HepG2 (cell line): ENCODE measurements around the gene LTBR. TPM values are rescaled to one million over a fixed set of nuclear protein-coding genes. Genes with fewer than 3 reads are reported as not detected.

Source experiments
- ATAC-seq: fragments of 200-7000 bp; cut with Tn5 transposase; 3 replicates; pipeline ENCODE4 v1.9.1; 2020; ENCODE audit warnings: mild to moderate bottlenecking, moderate library complexity
- BruUV-seq: library from RNA; stranded (reverse); fragments of 400-500 nt; replicated peaks from 2 replicates; lab custom pipeline; 2021; lab: Mats Ljungman, UMichigan
- CTCF ChIA-PET: fragments of 300-600 bp; formaldehyde crosslinking; extraction: SDS; loops from one replicate; lab custom pipeline; 2021; ENCODE audit warnings: low total read pairs, inconsistent platforms, low intra/inter-chr PET ratio; lab: Yijun Ruan, JAX
- POLR2A ChIA-PET: fragments of 350-600 bp; sonication (Branson Sonifier 250); formaldehyde crosslinking; loops from one replicate; lab custom pipeline; 2020; ENCODE audit warnings: antibody characterized with exemption, inconsistent platforms; lab: Yijun Ruan, JAX
- DNase-seq: peaks from one replicate; pipeline ENCODE4 v3.0.0-alpha.2; 2015; ENCODE audit warnings: low spot score
- FAIRE-seq: peaks from 3 replicates; lab custom pipeline; 2011; peaks lifted over from hg19 to GRCh38; lab: Jason Lieb, UNC
- H2AFZ ChIP-seq: one replicate; pipeline ENCODE4 v1.6.1; 2011; ENCODE audit warnings: low read length, inconsistent platforms
- H3K27ac ChIP-seq: fragments of 300-600 bp; 3 replicates; pipeline ENCODE4 v1.8.0; 2011; ENCODE audit warnings: mixed run types, mild to moderate bottlenecking, mixed read lengths, low read length, inconsistent platforms; ENCODE audit not compliant: insufficient read depth; ENCODE audit errors: extremely low read length
- H3K27me3 ChIP-seq, 2 experiments: fragments of 200-600 bp in 1 of 2; 2 replicates in 1 of 2; 3 replicates in 1 of 2; pipeline versions ENCODE4 v1.6.0 to v1.8.0; 2011; ENCODE audit warnings: low read length in 2 of 2, mild to moderate bottlenecking in 2 of 2, moderate library complexity in 2 of 2, inconsistent platforms in 1 of 2; ENCODE audit not compliant: insufficient read depth in 2 of 2, control insufficient read depth in 1 of 2
- H3K36me3 ChIP-seq, 2 experiments: fragments of 200-600 bp in 1 of 2; replicated peaks in 1 of 2; 2 replicates in 1 of 2; 3 replicates in 1 of 2; pipeline versions ENCODE4 v1.5.1 to v1.8.0; 2011; ENCODE audit warnings: low read length in 2 of 2, inconsistent platforms in 1 of 2; ENCODE audit not compliant: insufficient read depth in 2 of 2, control insufficient read depth in 1 of 2
- H3K4me1 ChIP-seq: 2 replicates; pipeline ENCODE4 v1.5.1; 2012; ENCODE audit warnings: low read length, inconsistent platforms; ENCODE audit not compliant: insufficient read depth
- H3K4me2 ChIP-seq: 2 replicates; pipeline ENCODE4 v1.6.0; 2011; ENCODE audit warnings: low read depth, low read length, inconsistent platforms
- H3K4me3 ChIP-seq, 3 experiments: fragments of 200-600 bp in 1 of 3; sonication (generic), shearing (Covaris generic) in 1 of 3; replicated peaks in 1 of 3; 2 replicates each; pipeline ENCODE4 v1.5.1; 2011 to 2016; ENCODE audit warnings: low read length in 3 of 3, inconsistent platforms in 2 of 3, low read depth in 2 of 3, mild to moderate bottlenecking in 2 of 3, control low read depth in 1 of 3, mixed read lengths in 1 of 3; ENCODE audit not compliant: insufficient read depth in 1 of 3
- H3K79me2 ChIP-seq: one replicate; pipeline ENCODE4 v1.6.1; 2011; ENCODE audit warnings: low read length, inconsistent platforms; ENCODE audit not compliant: insufficient read depth
- H3K9ac ChIP-seq: 2 replicates; pipeline ENCODE4 v1.6.0; 2011; ENCODE audit warnings: mild to moderate bottlenecking, low read depth, low read length, inconsistent platforms; ENCODE audit not compliant: insufficient read depth
- H3K9me3 ChIP-seq: 2 replicates; pipeline ENCODE4 v1.5.1; 2012; ENCODE audit warnings: mild to moderate bottlenecking, low read length
- H4K20me1 ChIP-seq: 2 replicates; pipeline ENCODE4 v1.6.0; 2011; ENCODE audit warnings: inconsistent platforms, mild to moderate bottlenecking, low read length, moderate library complexity; ENCODE audit not compliant: insufficient read depth
- TOE1 ChIP-seq: sonication (generic); formaldehyde crosslinking; IDR thresholded peaks from 2 replicates; pipeline ENCODE4 v1.4.0; 2020; ENCODE audit warnings: mild to moderate bottlenecking, missing genetic modification reagents
- ZKSCAN8 ChIP-seq: IDR thresholded peaks from 2 replicates; pipeline ENCODE4 v1.6.1; 2016; ENCODE audit warnings: borderline replicate concordance, missing genetic modification reagents, missing compliant biosample characterization
- WGBS: methylation state at CpG from one replicate; pipeline ENCODE4 v1.1.6; 2017; ENCODE audit warnings: low lambda C conversion rate; 5-methylcytosine and 5-hydroxymethylcytosine counted together
- in situ Hi-C: cut with HindIII; loops from 2 replicates; pipeline ENCODE4 v1.10.0; 2017; ENCODE audit warnings: low pct_unique_long_range_greater_than_20kb; ENCODE audit not compliant: extremely low pct_ligation_motif_present
- intact Hi-C: fragments of 100-400 bp; cut with micrococcal nuclease; formaldehyde crosslinking; loops from one replicate; pipeline ENCODE4 v1.10.0; 2022; ENCODE audit not compliant: unreplicated experiment
- polyA plus RNA-seq, 8 experiments: library from polyadenylated mRNA; depleted of rRNA in 3 of 8; stranded (reverse) in 7 of 8; unstranded in 1 of 8; fragments of >200 nt; fragmentation: Illumina TruSeq in 4 of 8; extraction: Trizol in 4 of 8; gene quantifications; 2 replicates each; pipeline versions ENCODE4 v1.2.1 to v1.2.3, GENCODE V29; 2011 to 2016; ENCODE audit warnings: low read depth in 4 of 8, missing spikeins in 1 of 8, mixed read lengths in 1 of 8; ENCODE audit not compliant: insufficient read depth in 1 of 8
- total RNA-seq, 5 experiments: library from RNA; depleted of rRNA; stranded (reverse); fragments of >200 nt; fragmentation: Illumina TruSeq; extraction: Trizol; gene quantifications; 2 replicates each; pipeline ENCODE4 v1.2.3, GENCODE V29; 2016; ENCODE audit warnings: low read depth in 1 of 5
- TF ChIP-seq, protein P1 (sequence below): sonication (generic); formaldehyde crosslinking; IDR thresholded peaks from 2 replicates; pipeline ENCODE4 v1.8.0; 2022; ENCODE audit warnings: missing genetic modification reagents, mild to moderate bottlenecking, moderate library complexity, borderline replicate concordance
- TF ChIP-seq, protein P2 (sequence below): sonication (generic); formaldehyde crosslinking; IDR thresholded peaks from 2 replicates; pipeline ENCODE4 v1.8.0; 2022; ENCODE audit warnings: low read depth, missing genetic modification reagents
- TF ChIP-seq, protein P3 (sequence below): sonication (generic); formaldehyde crosslinking; IDR thresholded peaks from 2 replicates; pipeline ENCODE4 v1.4.0; 2020; ENCODE audit warnings: missing genetic modification reagents, mild to moderate bottlenecking, borderline replicate concordance
- TF ChIP-seq, protein P4 (sequence below): sonication (generic); formaldehyde crosslinking; IDR thresholded peaks from 2 replicates; pipeline ENCODE4 v1.4.0; 2020; ENCODE audit warnings: mild to moderate bottlenecking, missing genetic modification reagents
- TF ChIP-seq, protein P5 (sequence below): IDR thresholded peaks from 2 replicates; pipeline ENCODE4 v1.6.1; 2012; ENCODE audit warnings: low read depth, low read length, improper control_type of control experiment
- TF ChIP-seq, protein P6 (sequence below): sonication (generic); formaldehyde crosslinking; IDR thresholded peaks from 2 replicates; pipeline ENCODE4 v1.8.0; 2022; ENCODE audit warnings: missing genetic modification reagents, low read depth, mild to moderate bottlenecking, borderline replicate concordance

LTBR gene
- total and polyA plus RNA-seq, 2 of the 13 experiments (the other 11 are each of a cell fraction or from before 2014, with no cell fraction given) = 31.4 to 34.8 TPM

DNA sequence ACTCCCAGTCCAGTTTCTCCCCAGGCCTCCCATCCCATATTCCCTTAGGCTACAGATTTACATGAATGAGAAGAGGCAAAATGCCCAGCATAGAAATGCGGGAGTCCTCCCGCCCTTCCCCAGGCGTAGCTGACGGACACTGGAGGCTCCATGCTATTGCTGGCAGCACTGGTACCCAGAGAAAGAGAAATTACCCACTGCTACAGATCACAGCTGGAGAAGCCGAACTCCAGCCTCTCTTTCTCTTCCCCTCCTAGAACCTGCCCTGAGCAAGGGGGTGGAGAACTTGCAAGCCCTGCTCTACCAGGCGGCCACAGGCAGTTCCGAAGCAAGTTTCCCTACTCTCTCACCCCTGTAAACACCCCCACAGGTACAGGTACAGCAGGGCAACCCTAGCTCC, 3.6 kb downstream of the LTBR start:
- in situ Hi-C loops = no loop called here
- Histone ChIP-seq H3K4me2 (no peak overlapping the region), H3K4me1 (peaks cover 64% of the 10 kb centered on the region), H3K27me3 (no peaks in the 10 kb centered on the region; a peak in 1 of 5 replicates), H2AFZ (no peak overlapping the region), H3K9ac (no peak overlapping the region), H3K9me3 (no peaks in the 10 kb centered on the region), H3K4me3 (no peak overlapping the region), H3K27ac (no peak overlapping the region), H3K36me3 (peaks cover 17 to 44% of the 10 kb centered on the region in 2 experiments)
- DNase-seq = no peak
- CTCF ChIA-PET = no interaction called here
- no TSS peak for BruUV-seq
- POLR2A ChIA-PET = interaction anchor here (1.0 kb wide), 1 partner anchor 24 kb away, joined by 4 read pairs; no protein-coding TSS in a partner anchor
- whole genome bisulfite sequencing = 96% methylated on average over 7 of the region's 7 CpGs
- TF ChIP-seq, protein P1, sequence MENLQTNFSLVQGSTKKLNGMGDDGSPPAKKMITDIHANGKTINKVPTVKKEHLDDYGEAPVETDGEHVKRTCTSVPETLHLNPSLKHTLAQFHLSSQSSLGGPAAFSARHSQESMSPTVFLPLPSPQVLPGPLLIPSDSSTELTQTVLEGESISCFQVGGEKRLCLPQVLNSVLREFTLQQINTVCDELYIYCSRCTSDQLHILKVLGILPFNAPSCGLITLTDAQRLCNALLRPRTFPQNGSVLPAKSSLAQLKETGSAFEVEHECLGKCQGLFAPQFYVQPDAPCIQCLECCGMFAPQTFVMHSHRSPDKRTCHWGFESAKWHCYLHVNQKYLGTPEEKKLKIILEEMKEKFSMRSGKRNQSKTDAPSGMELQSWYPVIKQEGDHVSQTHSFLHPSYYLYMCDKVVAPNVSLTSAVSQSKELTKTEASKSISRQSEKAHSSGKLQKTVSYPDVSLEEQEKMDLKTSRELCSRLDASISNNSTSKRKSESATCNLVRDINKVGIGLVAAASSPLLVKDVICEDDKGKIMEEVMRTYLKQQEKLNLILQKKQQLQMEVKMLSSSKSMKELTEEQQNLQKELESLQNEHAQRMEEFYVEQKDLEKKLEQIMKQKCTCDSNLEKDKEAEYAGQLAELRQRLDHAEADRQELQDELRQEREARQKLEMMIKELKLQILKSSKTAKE = no peak
- TF ChIP-seq ZKSCAN8 (CRISPR knock-in tag) (no peak), TOE1 (CRISPR knock-in tag) (no peak)
- TF ChIP-seq, protein P2, sequence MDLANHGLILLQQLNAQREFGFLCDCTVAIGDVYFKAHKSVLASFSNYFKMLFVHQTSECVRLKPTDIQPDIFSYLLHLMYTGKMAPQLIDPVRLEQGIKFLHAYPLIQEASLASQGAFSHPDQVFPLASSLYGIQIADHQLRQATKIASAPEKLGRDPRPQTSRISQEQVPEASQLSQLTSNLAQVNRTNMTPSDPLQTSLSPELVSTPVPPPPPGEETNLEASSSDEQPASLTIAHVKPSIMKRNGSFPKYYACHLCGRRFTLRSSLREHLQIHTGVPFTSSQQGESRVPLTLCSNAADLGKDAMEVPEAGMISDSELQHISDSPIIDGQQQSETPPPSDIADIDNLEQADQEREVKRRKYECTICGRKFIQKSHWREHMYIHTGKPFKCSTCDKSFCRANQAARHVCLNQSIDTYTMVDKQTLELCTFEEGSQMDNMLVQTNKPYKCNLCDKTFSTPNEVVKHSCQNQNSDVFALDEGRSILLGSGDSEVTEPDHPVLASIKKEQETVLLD (CRISPR knock-in tag) = no peak
- TF ChIP-seq, protein P3, sequence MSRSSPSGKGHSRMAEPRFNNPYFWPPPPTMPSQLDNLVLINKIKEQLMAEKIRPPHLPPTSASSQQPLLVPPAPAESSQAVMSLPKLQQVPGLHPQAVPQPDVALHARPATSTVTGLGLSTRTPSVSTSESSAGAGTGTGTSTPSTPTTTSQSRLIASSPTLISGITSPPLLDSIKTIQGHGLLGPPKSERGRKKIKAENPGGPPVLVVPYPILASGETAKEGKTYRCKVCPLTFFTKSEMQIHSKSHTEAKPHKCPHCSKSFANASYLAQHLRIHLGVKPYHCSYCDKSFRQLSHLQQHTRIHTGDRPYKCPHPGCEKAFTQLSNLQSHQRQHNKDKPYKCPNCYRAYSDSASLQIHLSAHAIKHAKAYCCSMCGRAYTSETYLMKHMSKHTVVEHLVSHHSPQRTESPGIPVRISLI (CRISPR knock-in tag) = no peak
- TF ChIP-seq, protein P4, sequence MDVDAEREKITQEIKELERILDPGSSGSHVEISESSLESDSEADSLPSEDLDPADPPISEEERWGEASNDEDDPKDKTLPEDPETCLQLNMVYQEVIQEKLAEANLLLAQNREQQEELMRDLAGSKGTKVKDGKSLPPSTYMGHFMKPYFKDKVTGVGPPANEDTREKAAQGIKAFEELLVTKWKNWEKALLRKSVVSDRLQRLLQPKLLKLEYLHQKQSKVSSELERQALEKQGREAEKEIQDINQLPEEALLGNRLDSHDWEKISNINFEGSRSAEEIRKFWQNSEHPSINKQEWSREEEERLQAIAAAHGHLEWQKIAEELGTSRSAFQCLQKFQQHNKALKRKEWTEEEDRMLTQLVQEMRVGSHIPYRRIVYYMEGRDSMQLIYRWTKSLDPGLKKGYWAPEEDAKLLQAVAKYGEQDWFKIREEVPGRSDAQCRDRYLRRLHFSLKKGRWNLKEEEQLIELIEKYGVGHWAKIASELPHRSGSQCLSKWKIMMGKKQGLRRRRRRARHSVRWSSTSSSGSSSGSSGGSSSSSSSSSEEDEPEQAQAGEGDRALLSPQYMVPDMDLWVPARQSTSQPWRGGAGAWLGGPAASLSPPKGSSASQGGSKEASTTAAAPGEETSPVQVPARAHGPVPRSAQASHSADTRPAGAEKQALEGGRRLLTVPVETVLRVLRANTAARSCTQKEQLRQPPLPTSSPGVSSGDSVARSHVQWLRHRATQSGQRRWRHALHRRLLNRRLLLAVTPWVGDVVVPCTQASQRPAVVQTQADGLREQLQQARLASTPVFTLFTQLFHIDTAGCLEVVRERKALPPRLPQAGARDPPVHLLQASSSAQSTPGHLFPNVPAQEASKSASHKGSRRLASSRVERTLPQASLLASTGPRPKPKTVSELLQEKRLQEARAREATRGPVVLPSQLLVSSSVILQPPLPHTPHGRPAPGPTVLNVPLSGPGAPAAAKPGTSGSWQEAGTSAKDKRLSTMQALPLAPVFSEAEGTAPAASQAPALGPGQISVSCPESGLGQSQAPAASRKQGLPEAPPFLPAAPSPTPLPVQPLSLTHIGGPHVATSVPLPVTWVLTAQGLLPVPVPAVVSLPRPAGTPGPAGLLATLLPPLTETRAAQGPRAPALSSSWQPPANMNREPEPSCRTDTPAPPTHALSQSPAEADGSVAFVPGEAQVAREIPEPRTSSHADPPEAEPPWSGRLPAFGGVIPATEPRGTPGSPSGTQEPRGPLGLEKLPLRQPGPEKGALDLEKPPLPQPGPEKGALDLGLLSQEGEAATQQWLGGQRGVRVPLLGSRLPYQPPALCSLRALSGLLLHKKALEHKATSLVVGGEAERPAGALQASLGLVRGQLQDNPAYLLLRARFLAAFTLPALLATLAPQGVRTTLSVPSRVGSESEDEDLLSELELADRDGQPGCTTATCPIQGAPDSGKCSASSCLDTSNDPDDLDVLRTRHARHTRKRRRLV (CRISPR knock-in tag) = no peak
- TF ChIP-seq, protein P5, sequence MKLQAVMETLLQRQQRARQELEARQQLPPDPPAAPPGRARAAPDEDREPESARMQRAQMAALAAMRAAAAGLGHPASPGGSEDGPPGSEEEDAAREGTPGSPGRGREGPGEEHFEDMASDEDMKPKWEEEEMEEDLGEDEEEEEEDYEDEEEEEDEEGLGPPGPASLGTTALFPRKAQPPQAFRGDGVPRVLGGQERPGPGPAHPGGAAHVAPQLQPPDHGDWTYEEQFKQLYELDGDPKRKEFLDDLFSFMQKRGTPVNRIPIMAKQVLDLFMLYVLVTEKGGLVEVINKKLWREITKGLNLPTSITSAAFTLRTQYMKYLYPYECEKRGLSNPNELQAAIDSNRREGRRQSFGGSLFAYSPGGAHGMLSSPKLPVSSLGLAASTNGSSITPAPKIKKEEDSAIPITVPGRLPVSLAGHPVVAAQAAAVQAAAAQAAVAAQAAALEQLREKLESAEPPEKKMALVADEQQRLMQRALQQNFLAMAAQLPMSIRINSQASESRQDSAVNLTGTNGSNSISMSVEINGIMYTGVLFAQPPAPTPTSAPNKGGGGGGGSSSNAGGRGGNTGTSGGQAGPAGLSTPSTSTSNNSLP = no peak
- TF ChIP-seq, protein P6, sequence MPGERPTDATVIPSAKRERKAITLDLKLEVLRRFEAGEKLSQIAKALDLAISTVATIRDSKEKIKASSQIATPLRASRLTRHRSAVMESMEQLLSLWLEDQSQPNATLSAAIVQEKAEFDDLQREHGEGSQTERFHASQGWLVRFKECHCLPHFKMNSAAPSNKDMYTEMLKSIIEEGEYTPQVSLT (CRISPR knock-in tag) = no peak
- TF ChIP-seq, all 625 proteins: peak for 0
- FAIRE-seq = no peak
- intact Hi-C loops = no loop called here
- peaks cover 27% of the 10 kb centered on the region for H3K79me2 ChIP-seq
- no peaks in the 10 kb centered on the region for H4K20me1 ChIP-seq
- ATAC-seq = no peak
